ENCODE results near the gene CADPS.

- TF ChIP-seq POLR2A (IDR thresholded peaks at IDR 0.05; ENCODE audit: low read length) = no peak
- TF ChIP-seq GATA1 (IDR thresholded peaks at IDR 0.05; ENCODE audit: low read depth, low read length) = no peak
Observed at GRCh38 chr3:62368290-62368704, 506.9 kb downstream of the CADPS start.
